GM18909 (cell line): Measurements from ENCODE around the gene ATAD3C.
"Not testable (repeated sequence)": the region's sequence is repeated elsewhere in the genome, so short reads cannot be mapped to it uniquely, and the experiment has no call there.

ENCODE experiments used
- ATAC-seq: cut with Tn5 transposase; IDR thresholded peaks from one replicate; pipeline ENCODE4 v1.9.1; 2021; ENCODE audit warnings: mild to moderate bottlenecking; ENCODE audit not compliant: unreplicated experiment, poor library complexity

The ATAD3C gene

DNA sequence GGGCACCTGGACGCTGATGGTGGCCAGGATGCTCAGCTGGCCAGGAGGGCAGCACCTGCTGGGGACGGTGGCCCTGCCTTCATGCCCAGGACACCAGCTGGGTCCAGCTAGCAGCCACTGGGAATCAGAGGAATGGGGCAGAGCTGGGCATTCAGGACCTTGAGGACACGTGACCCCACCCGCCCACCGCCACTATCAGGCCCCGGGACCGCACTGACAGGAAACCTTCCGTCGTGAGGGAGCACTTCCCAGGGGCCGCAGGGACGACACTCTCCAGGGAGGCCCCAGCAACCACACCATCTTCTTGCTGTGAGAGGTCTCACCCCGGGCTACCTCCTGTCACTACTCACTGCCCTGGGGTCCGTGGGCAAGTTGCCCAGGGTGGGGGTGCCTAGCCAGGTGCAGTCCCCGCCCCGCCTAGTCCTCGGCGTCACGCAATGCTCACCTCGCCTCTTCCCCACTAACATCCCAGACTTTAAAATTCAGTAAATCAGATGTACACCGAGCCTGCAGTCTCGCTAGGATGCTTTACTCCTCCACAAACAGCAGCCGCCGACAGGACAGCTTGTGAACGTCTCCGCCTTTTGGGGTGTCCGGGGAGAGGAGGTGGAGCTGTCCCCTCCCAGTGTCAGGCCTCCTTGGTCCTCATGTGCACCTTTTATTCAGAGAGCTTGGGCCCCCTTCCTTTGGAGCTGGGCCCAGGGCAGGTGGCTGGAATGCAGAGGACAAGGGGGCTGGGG is 9.1 kb upstream of the ATAD3C start:
- no peak for ATAC-seq

DNA sequence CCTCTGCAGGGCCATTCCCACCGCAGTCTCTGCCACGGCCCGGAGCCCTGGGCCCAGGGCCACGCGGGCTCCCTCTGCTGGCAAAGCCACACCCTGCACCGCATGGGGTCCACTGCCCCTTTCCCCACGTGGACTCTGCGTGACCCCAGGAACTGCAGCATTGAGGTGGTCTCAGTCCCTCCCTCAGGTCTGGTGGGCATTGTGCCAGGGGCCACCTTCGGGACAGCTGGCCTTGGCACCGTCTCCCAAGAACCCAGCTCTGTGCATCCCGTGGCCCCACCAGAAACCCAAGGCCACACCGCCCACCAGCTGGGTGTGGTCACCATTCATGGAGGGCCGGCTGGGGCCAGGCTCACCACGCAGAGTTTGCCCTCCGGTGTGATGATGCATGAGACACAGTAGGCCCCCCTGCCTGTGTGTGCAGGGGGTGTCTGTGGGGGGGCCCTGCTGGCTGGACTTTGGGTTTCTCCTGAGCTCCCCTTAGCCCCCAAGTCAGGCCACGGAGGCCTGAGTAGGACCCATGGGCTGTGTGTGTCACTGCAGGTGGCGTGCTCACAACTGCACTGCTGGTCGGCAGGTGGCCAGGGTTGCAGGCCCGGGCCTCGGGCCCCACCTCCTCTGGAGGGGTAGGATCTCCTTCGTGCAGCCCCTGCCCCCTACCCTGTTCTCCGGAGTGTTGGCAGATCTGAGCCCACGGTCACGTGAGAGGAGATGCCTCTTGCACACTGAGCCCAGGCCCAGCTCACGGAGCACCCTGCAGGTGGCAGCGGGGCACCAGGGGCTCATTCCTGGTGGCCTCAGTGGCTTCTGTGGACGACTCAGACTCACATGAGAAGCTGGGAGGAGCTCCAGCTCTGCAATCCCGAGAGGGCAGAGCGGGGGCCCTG is 8.2 kb upstream of the ATAD3C start:
- no peak for ATAC-seq

DNA sequence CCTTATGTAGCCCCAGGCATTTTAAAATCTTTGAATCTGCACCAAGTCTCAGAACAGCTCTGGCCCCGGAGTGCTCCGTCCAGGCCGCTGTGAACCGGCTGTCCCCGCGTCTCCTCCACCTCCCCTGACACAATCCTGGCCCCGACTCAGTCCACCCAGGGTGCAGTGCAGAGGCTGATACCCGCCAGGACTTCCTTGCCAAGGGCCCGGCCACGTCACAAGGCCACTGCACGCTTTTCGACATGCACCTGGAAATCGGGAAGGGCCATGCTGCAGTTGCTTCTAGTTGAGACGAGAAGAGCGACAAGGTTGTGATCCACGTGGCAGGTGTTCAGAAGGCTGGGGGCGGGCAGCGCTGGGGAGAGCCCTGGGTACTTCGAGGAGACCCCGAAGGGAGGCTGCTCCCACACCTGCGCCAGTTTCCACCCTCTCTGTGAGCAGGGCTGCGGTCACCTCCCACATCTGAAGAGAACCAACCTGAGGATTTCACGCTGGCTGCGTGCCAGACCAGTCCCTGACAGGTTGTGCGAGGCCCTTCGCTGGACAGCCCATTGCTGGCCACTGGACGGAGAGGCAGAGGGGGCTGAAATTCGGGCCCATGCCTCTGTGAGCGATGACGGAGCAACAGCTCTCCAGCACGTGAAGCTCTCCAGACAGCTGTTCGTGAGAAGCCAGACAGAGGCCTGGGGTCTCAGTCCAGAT is 7.3 kb upstream of the ATAD3C start:
- no peak for ATAC-seq

DNA sequence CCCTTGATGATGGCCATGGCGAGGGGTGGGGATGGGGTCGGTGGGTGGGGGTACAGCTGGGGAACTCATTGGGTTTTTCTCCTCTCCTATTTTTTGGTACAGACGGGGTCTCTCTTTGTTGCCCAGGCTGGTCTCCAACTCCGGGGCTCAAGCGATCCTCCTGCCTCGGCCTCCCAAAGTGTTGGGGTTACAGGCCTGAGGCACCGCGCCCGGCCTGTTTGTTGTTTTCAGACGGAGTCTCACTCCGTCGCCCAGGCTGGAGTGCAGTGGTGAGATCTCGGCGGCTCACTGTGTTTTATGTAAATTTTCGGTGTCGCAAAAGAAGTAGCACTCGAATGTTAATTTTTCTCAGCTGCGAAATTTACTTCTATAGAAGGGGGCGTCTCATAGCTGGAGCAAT is 2.9 kb upstream of the ATAD3C start:
- not testable (repeated sequence) for ATAC-seq

DNA sequence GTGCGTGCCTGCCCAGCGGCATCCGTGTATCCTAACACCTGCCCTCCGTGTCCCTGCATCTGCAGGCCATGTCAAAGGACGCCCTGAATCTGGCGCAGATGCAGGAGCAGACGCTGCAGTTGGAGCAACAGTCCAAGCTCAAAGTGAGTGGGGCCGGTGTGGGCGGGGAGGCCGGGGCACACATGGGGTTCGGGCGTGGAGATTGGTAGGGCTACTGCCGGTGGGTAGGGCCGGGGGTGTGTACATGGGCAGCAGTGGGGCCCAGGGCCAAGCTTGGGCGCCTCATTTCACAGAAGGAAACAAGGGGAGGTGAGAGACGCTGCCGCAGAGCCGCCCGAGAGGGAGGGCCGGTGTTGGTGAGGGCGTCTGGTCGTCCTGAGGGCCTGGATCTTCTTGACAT is 1.1 kb downstream of the ATAD3C start:
- ATAC-seq = not testable (repeated sequence)

DNA sequence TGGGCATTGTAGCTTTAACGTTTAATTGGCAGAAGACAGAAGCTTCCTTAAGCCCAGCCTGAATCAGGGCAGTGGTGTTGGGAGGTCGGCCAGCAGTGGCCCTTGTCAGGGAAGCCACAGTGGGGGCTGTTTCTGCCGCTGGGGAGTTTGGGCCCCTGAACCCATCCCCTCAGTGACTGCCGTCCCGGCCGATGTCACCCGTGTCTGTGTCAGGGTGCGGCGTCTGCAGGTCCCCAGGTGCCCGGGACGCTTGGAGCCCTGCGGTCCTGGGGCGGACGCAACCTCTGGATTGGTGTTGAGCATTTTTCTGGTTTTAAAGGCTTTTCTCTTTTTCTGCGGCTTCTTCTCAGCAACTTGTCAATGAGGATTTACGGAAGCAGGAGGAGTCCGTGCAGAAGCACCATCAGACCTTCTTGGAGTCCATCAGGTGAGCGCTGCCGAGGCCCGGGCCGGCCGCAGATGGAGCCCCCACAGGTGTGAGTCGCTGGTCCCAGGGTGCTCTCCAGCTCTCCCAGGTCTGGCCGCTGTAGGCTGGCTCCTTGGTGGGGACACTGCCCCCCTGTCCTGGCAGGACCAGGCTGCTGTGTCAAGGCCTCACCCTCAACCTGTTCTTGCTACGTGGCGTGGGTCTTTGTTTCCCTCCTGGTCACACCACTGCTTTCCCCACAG is 2.3 kb downstream of the ATAD3C start:
- no peak for ATAC-seq

DNA sequence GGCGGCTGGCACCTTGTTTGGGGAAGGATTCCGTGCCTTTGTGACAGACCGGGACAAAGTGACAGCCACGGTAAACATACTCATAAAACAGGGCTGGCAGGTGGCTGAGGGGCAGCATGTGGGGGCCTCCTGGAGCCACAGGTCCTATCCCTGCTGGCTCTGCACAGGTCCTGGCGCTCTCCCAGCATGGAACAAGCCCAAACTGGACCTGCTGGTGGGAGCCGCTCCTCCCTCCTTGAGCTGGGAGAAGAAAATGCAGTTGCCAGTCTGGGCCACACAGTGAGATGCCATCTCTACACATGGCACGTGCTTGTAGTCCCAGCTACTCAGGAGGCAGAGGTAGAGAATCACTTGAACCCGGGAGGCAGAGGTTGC is 2.9 kb downstream of the ATAD3C start:
- not testable (repeated sequence) for ATAC-seq

DNA sequence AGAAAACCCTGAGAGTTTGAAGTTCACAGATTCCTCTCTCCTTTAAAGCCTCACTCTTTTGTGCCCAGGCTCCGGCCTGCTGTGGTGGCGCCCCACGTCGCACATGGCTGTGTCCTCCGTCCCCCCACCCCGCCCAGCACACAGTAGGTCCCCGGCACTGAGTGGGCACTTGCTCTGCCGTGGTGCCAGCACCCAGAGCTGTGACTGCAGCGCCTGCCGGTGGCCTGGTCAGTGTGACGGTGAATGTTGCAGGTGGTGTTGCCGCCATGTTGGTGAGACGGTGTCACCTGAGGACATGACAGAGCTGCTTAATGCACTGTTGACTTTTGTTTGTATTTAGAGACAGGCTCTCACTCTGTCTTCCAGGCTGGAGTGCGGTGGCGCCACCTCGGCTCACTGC is 3.4 kb downstream of the ATAD3C start:
- no peak for ATAC-seq

DNA sequence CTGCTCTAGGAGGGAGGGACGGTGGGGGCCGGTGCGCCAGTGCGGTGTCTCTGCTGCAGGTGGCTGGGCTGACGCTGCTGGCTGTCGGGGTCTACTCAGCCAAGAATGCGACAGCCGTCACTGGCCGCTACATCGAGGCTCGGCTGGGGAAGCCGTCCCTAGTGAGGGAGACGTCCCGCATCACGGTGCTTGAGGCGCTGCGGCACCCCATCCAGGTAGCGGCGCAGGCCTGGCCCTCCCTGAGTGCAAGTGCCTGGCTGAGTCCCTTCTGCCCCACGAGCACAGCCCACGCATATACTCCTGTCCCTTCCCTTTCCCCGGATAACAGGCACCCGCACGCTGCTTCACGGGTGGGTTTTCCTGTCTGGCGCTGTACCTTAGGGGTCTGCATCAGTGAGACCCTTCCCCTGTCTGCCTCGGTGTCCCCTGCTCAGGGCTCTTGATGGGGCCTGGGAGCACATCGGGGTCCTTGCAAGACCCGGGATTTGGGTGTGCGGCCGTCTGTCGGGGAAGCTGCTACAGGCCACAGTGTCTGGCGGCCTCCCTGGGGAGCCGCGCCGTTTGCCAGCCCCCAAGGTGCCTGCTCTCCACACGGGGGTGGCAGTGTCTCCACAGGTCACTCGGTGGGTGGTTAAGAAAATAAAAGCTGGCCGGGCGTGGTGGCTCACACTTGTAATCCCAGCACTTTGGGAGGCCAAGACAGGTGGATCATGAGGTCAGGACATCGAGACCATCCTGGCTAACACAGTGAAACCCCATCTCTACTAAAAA is 5.0 kb downstream of the ATAD3C start:
- not testable (repeated sequence) for ATAC-seq

DNA sequence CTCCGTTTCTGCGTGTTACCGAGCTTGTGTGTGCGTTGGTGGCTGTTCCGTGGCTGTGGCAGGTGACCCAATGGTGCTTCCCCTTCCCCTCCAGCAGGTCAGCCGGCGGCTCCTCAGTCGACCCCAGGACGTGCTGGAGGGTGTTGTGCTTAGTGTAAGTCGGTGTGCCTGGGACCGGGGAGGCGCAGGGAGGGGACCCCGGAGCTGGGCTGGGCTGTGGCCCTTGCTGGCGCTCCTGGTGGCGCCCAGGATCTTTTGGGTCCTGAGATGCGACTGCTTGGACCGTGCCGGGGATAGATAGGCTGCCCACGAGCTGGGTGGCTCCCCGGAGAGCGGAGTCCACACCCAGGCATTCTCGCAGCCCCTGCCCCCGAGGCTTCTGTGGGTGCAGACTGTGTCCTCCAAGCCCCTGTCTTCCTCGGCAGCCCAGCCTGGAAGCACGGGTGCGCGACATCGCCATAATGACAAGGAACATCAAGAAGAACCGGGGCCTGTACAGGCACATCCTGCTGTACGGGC is 5.9 kb downstream of the ATAD3C start:
- no peak for ATAC-seq

DNA sequence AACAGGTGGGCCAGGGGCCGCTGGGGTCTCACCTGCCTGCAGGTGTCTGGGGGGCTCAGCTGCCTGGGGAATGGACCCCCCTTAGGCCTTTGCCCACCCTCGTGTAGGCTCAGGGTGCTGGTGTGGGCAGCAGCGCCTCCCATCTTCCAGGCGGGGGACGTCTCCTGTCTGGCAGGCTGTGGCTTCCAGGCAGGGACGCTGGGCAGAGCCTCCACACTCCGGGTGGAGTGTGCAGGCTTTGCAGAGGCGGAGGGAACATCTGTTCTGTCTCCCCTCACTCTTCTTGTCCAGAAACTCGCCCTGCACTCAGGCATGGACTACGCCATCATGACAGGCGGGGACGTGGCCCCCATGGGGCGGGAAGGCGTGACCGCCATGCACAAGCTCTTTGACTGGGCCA is 6.4 kb downstream of the ATAD3C start:
- ATAC-seq = not testable (repeated sequence)

DNA sequence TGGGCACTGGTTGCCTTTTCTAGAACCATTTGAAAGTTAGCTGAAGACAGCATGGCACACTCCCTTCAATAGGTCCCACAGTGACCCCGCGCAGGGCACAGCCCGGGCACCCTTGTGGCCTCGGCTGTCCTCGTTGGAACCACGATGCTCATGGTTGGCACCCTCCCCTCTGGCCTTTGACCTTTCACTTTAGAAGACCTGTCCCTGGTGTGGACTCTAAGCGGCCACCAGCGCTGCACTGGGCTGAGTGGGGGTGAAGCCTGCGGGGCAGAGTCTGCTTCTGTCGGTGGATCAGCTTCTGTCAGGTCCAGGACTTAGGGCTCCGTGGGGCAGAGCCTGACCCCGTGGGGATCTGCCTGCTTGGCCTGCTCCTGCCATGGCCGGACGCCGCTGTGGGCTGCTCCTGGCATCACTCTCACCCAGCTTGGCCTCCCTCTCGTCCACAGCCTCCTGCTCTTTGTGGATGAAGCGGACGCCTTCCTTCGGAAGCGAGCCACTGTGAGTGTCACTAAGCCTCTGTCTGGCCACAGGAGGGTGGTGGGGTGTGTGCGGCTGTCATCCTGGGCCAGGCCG is 7.3 kb downstream of the ATAD3C start:
- not testable (repeated sequence) for ATAC-seq

DNA sequence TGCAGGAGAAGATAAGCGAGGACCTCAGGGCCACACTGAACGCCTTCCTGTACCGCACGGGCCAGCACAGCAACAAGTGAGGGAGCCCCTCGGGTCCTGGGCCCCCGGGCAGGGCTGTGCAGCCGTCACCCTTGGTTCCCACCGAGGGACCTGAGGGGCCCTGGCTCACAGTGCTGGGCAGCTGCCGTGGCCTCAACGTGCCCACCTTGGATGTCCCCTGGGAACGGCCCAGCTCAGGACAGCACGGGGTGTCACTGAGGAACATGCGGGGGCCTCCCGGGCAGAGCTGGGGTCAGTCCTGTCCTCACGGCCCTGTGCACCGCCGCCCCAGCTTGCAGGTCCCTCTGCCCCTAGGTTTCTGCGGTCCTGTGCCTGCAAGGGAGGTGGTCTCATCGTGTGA is 9.7 kb downstream of the ATAD3C start:
- ATAC-seq = not testable (repeated sequence)

DNA sequence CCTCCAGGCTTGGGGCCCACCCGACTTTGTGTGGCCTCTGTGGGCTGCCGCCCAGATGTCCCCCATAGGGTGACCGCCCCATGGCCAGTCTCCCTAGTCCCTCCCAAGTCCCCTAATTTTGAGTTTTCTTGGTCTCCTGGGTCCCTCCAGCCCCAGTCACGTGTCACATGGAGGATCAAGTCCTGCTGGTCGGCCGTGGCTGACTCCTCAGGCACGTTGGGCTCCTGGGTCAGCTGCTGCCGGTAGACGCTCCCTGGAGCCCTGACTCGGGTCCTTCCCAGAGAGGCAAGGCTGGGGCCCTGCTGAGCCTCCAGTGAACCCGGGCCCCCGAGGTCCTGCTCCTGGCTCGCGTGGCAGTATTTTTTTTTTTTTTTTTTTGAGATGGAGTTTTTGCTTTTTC is 10.2 kb downstream of the ATAD3C start:
- not testable (repeated sequence) for ATAC-seq

DNA sequence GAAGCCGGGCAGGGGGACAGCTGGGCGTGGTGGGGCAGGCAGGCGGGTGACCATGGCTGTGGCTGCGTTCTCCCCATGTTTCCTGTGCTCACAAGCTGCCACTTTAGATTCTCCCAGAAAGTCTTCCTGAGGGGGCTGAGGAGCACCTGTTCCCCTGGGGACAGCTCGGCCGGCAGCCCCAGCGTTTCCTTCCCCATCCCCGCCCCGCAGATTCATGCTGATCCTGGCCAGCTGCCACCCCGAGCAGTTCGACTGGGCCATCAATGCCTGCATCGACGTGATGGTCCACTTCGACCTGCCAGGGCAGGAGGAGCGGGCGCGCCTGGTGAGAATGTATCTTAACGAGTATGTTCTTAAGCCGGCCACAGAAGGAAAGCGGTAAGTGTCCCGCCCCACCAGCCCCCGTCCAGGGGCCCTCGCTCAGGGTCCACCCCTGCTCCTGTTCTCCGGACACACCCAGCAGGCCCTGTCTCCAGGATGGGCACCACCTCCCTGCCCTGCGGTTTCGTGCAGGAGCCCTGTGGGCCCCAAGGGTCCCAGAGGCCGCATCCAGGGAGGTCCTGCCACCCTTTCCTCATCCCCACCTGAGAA is 11.1 kb downstream of the ATAD3C start:
- no peak for ATAC-seq

DNA sequence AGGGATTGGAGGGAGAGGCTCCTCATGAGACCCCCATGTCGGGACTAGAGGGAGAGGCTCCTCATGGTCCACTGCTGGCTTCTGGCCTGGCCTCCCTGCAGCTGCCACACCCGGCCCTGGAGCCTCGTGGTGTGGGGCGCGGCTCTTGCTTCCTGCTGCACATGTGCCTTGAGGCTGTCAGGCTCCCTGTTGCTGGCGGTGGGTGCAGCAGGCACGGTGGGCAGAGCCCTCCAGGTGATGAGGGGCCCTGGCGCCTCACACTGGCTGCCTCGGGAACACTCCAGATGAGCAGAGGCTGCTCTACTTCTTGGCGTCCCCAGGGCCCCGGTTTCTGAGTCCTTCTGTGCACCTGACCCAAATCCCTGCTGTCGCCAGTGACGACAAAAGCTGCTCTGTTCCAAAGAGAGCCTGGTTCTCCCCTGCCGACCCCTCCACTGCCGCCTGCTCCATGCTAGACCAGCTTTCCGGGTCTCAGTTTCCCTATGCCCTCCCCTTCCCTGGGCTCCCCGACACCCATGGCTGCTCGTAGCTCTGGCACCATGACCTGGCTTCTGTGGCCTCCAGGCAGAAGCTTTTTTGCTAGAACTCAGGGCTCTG is 12.3 kb downstream of the ATAD3C start:
- ATAC-seq = no peak

DNA sequence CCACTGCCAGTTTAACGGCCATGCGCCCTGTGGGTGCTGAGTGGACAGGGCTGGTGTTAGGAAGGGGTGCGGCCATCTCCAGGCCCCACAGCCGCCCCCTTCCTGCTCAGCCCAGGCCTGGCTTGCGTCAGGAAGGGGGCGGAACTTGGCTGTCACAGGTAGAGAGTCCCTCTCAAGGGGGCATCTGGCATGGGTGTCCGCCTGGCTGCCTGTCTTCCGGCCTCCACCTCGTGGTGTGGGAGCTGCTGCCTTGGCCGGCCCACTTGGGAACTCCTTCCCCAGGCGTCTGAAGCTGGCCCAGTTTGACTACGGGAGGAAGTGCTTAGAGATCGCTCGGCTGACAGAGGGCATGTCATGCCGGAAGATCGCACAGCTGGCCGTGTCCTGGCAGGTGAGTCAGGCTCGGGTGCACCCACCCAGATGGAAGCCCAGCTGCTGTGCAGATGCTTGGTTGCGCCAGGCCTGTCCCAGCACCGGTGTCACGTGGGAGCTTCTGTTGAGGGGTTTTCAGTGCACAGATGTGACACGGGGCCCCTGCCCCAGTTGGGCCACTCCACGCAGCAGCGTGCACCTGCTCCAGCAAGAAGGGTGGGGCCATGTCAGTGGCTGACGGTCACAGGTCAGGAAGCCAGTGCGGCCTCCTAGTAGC is 13.0 kb downstream of the ATAD3C start:
- ATAC-seq = no peak

DNA sequence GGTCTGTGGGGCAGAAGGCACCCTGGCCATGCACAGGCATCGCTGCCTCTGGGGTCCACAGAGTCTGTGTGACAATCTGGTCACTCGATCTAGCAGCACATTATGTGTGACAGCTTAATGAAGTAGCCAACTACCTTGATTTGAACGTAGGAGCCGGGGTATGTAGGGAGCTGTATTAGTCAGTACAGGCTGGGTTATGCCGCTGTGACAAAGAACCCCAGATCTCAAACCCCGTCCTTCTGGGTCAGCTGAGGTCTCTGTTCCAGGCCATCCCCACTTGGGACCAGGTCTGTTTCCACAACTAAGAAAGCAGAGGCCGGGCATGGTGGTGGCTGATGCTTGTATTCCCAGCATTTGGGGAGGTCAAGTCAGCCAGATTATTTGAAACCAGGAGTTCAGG is 13.8 kb downstream of the ATAD3C start:
- ATAC-seq = no peak
